GM19455 (cell line): ENCODE results near the gene SLAMF7.
"Not testable (repeated sequence)": the region's sequence is repeated elsewhere in the genome, so short reads cannot be mapped to it uniquely, and the experiment has no call there.

ENCODE experiments used
- ATAC-seq: cut with Tn5 transposase; IDR thresholded peaks from one replicate; pipeline ENCODE4 v1.9.1; 2021; ENCODE audit not compliant: unreplicated experiment

Gene SLAMF7

DNA sequence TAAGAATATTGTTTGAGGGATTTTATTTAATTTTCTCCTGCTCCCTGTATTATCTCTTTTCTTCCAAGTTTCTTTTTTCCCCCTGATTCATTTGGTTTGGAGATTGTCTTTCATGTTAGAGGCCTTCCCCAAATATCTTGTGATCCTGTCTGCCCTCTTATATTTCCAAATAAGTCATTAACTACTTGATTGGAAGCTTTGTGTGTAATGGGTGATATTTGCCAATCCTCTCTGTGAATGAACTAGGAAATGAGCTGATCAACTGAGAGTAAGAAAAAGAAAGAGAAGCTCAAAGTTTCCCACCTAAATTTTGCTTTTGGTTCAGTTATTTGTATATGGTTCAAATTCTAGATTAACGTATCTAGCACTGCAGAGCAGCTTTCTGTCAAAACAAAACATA lies 33.3 kb downstream of the SLAMF7 start:
- no peak for ATAC-seq

GRCh38 chr1:160773093-160773492 lies 34.0 kb downstream of the SLAMF7 start:
- ATAC-seq = no peak

GRCh38 chr1:160774886-160775719 lies 36.1 kb downstream of the SLAMF7 start:
- no peak for ATAC-seq

GRCh38 chr1:160776178-160776577 lies 37.1 kb downstream of the SLAMF7 start:
- no peak for ATAC-seq

DNA sequence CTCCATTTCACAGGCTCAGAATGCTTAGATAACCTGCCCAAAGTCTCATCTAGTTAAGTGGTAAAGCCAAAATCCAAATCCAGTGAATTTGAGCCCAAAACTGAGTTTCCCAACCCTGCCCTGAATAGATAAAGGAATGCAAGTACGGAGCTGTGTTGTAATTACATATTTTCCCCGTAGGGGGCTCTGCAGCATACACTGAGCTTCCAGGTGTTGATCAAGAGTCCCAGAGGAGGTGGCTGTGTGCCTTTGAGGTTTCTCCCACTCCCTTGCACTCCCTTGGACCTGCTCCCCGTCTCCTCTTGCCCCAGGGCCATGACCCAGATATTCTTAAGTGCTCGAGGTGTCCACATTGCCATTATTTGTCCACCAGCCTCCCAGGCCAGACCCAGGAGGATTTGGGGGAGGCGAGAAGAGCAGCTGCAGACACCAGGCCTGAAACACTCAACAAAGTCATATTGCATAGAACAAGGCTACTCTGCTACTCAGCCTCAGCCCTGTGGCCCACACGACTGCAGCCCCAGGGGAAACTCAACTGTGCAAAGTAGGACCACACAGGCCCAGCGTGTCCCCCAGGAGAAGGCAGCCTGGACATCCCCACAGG lies 38.5 kb downstream of the SLAMF7 start:
- no peak for ATAC-seq

- ATAC-seq = no peak
Observed at GRCh38 chr1:160778976-160779375, 39.9 kb downstream of the SLAMF7 start.

DNA sequence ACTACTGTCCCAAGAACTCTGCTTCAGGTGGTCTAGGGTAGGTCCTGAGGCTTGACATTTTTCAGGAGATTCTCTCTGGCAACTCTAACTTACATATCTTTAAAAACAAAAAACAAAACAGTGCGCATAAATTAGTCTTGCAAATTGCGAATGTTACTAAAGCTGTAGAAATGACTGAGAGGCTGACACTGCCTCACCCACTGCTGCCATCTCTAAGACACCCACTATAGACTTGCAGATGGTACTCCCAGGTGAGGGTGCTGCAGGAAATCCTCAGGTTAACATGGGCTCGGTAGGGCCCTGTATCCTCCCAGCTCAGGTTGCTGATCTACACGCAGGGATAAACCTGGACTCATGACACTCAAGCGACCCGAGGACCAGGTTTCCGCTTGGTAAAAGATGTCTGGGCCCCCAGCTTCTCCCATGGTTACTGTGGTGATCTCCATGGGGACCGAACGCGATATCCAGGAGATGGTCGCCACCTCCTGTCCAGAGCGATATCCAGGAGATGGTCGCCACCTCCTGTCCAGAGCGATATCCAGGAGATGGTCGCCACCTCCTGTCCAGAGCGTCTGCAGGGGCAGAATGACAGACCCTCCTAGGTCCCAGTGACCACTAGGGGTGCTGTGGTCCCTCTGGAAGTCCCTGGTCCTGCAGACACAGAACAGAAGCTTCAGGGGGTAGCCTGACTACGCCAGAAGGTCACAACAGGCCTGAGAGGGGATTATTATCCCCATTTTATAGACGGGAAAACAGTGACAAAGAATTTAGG lies 40.8 kb downstream of the SLAMF7 start:
- ATAC-seq = no peak

GRCh38 chr1:160780398-160780755 lies 41.3 kb downstream of the SLAMF7 start:
- ATAC-seq = no peak

DNA sequence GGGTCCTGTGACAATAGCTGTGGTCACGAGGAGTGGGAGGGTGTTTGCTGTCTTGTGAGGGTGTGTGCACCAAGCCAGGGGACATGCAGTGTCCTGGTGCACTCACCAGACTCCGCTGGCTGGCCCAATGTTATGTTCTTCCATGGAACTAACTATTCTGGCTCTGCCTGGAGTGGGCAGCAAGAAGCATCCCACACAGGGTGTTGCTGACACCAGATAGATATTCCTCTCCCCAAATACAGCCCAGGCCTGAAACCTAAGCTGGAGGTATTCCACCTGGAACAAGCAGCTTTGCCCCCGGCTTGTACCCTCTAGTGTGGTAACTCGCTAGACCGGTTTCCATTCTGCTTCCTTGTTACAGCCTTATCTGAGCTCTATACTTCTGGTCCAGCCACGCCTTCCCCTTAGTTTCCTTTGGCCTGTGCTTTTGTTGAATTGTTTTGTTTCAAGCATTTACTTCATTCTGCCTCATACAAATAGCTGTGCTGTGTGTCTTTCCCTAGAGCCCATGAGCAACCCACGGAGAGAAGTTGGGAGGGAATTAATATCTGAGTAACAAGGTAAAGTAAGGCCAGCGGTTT lies 42.2 kb downstream of the SLAMF7 start:
- no peak for ATAC-seq

GRCh38 chr1:160781914-160782689 lies 43.1 kb downstream of the SLAMF7 start:
- ATAC-seq = peak; percentile 83

- ATAC-seq = not testable (repeated sequence)
Observed at GRCh38 chr1:160782988-160783765, 44.1 kb downstream of the SLAMF7 start.

DNA sequence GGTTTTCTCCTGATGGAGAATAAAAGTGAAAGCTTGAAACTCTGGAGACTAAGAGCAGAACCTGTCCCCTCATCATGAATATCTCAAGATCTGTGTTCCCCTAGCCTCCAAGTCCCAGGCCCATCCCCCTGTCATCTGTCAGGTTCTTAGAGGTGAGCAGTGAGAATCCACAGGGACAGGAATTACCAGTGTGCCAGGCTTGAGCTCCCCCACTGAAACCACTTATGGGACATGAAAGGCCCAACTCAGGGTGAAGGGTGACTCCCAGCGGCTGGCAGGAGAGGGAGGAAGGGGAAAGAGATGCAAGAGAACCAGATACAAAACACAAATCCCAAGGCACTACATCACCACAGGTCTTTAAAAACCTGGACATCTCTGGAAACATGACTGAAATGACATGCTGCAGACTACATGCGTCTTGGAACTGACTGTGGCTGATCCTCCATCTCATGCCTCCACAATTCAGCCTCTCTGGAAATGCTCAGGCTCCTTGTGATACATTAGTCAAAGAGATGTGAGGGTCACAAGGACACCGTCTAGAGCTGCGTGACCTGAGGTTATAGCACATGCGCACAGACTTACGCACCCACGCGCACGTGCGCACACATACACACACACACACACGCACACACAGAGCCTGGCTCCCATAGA lies 50.1 kb downstream of the SLAMF7 start:
- ATAC-seq = no peak

- ATAC-seq = peak; percentile 89
Observed at GRCh38 chr1:160789702-160790611, 50.9 kb downstream of the SLAMF7 start.

GRCh38 chr1:160794376-160794775 lies 55.3 kb downstream of the SLAMF7 start:
- no peak for ATAC-seq

DNA sequence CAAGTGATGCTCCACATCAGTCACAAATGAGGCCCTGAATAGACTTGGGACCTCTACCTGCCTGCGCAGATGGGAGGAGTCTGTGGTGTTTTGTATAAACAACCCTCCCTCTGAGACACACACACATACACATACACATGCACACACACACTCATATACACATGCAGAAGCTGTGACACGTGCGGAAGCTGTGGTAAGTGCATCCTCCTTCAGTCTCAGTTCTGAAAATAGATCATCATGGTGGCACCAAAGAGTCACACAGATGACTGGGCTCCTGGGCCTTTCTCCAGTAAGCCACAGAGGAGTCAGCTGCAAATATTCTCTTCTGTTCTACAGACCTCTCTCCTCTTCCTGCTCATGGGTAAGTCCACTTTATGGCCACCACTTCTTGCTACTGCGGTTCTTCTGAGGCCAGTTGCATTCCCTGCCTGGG lies 56.9 kb downstream of the SLAMF7 start, which contains the start of gene LY9:
Gene LY9, plus strand, starts transcription at position 224 of the 433 bp plus-strand sequence. Its CDS starts 14 bp downstream, at position 238.
- peak; percentile 78 for ATAC-seq

DNA sequence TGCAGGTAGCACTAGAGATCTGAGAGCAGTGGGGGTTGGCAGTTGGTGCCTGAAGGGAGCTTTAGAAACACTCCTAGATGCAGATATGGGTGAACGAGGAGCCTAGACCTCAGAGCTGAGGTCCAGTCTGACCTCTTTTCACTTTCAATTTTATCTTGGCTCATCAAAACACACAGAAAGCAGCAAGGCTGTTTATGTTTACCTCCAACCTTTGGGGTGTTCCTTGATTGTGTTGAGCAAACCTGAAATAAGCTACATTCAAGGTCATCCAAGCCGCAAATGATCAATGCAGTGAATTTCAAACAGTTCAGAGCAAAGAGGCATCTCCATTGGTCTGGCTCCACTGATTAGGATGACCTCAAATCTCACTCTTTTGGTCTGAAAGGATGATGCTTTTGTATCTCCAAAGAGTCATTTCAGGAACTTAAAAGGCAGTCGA lies 58.2 kb downstream of the SLAMF7 start:
- peak; percentile 34 for ATAC-seq

- ATAC-seq = no peak
Observed at GRCh38 chr1:160797861-160798273, 58.8 kb downstream of the SLAMF7 start.

- ATAC-seq = no peak
Observed at GRCh38 chr1:160798439-160798838, 59.4 kb downstream of the SLAMF7 start.
